A549 (cell line): ENCODE data around the gene JAZF1. TPM values are rescaled to one million over a fixed set of nuclear protein-coding genes. Genes with fewer than 3 reads are reported as not detected.

Experiments used
- ATAC-seq, 2 experiments: fragments of 200-7000 bp in 1 of 2; fragments of >200 bp in 1 of 2; cut with Nextera tagmentation in 1 of 2; cut with Tn5 transposase in 1 of 2; 3 replicates each; pipeline versions ENCODE4 v1.8.0 to v1.9.1; 2018 to 2020; ENCODE audit warnings: mild to moderate bottlenecking in 1 of 2, moderate library complexity in 1 of 2
- CTCF ChIA-PET: fragments of 300-600 bp; sonication (Branson Sonifier 250); formaldehyde crosslinking; extraction: SDS; loops from one replicate; lab custom pipeline; 2021; ENCODE audit warnings: antibody characterized with exemption, inconsistent platforms; lab: Yijun Ruan, JAX
- POLR2A ChIA-PET: fragments of 350-600 bp; formaldehyde crosslinking; extraction: SDS; loops from one replicate; lab custom pipeline; 2021; ENCODE audit warnings: antibody characterized with exemption, inconsistent platforms; lab: Yijun Ruan, JAX
- DNase-seq, 2 experiments: peaks; one replicate each; pipeline versions ENCODE4 v3.0.0 to v3.0.0-alpha.2; 2011 to 2016; ENCODE audit warnings: low read depth in 1 of 2, low spot score in 1 of 2
- FAIRE-seq: peaks from 2 replicates; lab custom pipeline; 2011; peaks lifted over from hg19 to GRCh38; lab: Jason Lieb, UNC
- H3K27ac ChIP-seq, 2 experiments: fragments of >200 bp; sonication (Bioruptor Twin); formaldehyde crosslinking; 3 replicates each; pipeline ENCODE4 v1.5.1; 2016 to 2017
- H3K4me1 ChIP-seq: fragments of >200 bp; sonication (Bioruptor Twin); formaldehyde crosslinking; 3 replicates; pipeline ENCODE4 v1.6.1; 2016
- H3K4me2 ChIP-seq: fragments of >200 bp; sonication (Bioruptor Twin); formaldehyde crosslinking; 3 replicates; pipeline ENCODE4 v1.6.1; 2016
- H3K4me3 ChIP-seq: fragments of >200 bp; sonication (Bioruptor Twin); formaldehyde crosslinking; 3 replicates; pipeline ENCODE4 v1.5.1; 2016
- H3K9me3 ChIP-seq: fragments of >200 bp; sonication (Bioruptor Twin); formaldehyde crosslinking; 3 replicates; pipeline ENCODE4 v1.6.1; 2016
- BHLHE40 ChIP-seq: IDR thresholded peaks from 2 replicates; pipeline ENCODE4 v1.6.1; 2012; ENCODE audit warnings: low read depth, low read length, inconsistent platforms
- CEBPB ChIP-seq, 2 experiments: fragments of >200 bp in 1 of 2; sonication (Bioruptor Twin) in 1 of 2; formaldehyde crosslinking in 1 of 2; IDR thresholded peaks; 2 replicates each; pipeline ENCODE4 v1.6.1; 2012 to 2016
- EHMT2 ChIP-seq: fragments of 200-600 bp; sonication (generic); IDR thresholded peaks from 2 replicates; pipeline ENCODE4 v1.6.1; 2016; ENCODE audit warnings: antibody characterized with exemption, low read depth, mild to moderate bottlenecking, moderate library complexity
- EP300 ChIP-seq, 2 experiments: fragments of >200 bp; sonication (Bioruptor Twin); formaldehyde crosslinking; IDR thresholded peaks; 2 replicates in 1 of 2; 3 replicates in 1 of 2; pipeline ENCODE4 v1.6.1; 2016 to 2017
- ESRRA ChIP-seq: fragments of 150-350 bp; IDR thresholded peaks from 2 replicates; pipeline ENCODE4 v1.6.1; 2014; ENCODE audit warnings: mild to moderate bottlenecking, low read length, borderline replicate concordance
- FOXS1 ChIP-seq: fragments of 250-450 bp; sonication (Bioruptor Pico); IDR thresholded peaks from 2 replicates; pipeline ENCODE4 v1.5.0; 2020; ENCODE audit warnings: mild to moderate bottlenecking, moderate library complexity
- HOXB13 ChIP-seq: fragments of 250-450 bp; sonication (Bioruptor Pico); IDR thresholded peaks from 2 replicates; pipeline ENCODE4 v1.5.0; 2020; ENCODE audit warnings: low read depth, mild to moderate bottlenecking, moderate library complexity
- MAZ ChIP-seq: fragments of 150-350 bp; IDR thresholded peaks from 2 replicates; pipeline ENCODE4 v1.6.1; 2014; ENCODE audit warnings: antibody characterized with exemption, low read depth, low read length, borderline replicate concordance
- MYC ChIP-seq: IDR thresholded peaks from 2 replicates; pipeline ENCODE4 v1.6.1; 2012; ENCODE audit warnings: mild to moderate bottlenecking, inconsistent platforms, low read length, improper control_type of control experiment, borderline replicate concordance
- POLR2AphosphoS2 ChIP-seq: conservative IDR thresholded peaks from 2 replicates; pipeline ENCODE4 v1.6.1; 2012; ENCODE audit warnings: low read length, improper control_type of control experiment, inconsistent platforms
- RAD21 ChIP-seq, 2 experiments: fragments of >200 bp in 1 of 2; sonication (Bioruptor Twin) in 1 of 2; formaldehyde crosslinking in 1 of 2; IDR thresholded peaks in 1 of 2; conservative IDR thresholded peaks in 1 of 2; 2 replicates in 1 of 2; 3 replicates in 1 of 2; pipeline ENCODE4 v1.6.1; 2012 to 2018; ENCODE audit warnings: inconsistent platforms in 1 of 2
- RARB ChIP-seq: fragments of 250-450 bp; sonication (Bioruptor Pico); IDR thresholded peaks from 2 replicates; pipeline ENCODE4 v1.8.0; 2021; ENCODE audit warnings: mild to moderate bottlenecking, moderate library complexity
- RCOR1 ChIP-seq: fragments of 150-350 bp; IDR thresholded peaks from 2 replicates; pipeline ENCODE4 v1.6.1; 2014; ENCODE audit warnings: antibody characterized with exemption, low read length, low read depth
- SREBF2 ChIP-seq: fragments of 450-650 bp; IDR thresholded peaks from 2 replicates; pipeline ENCODE4 v1.6.1; 2014; ENCODE audit warnings: mild to moderate bottlenecking, moderate library complexity
- TFCP2L1 ChIP-seq: fragments of 250-450 bp; sonication (Bioruptor Pico); IDR thresholded peaks from 2 replicates; pipeline ENCODE4 v1.5.0; 2021; ENCODE audit warnings: mild to moderate bottlenecking
- ZSCAN20 ChIP-seq: fragments of 250-450 bp; sonication (Bioruptor Pico); IDR thresholded peaks from 2 replicates; pipeline ENCODE4 v1.8.0; 2022; ENCODE audit warnings: mild to moderate bottlenecking, moderate library complexity
- WGBS: methylation state at CpG from one replicate; pipeline ENCODE4 v1.1.6; 2017; ENCODE audit errors: missing lambda C conversion rate; 5-methylcytosine and 5-hydroxymethylcytosine counted together
- polyA plus RNA-seq, 4 experiments: library from polyadenylated mRNA; depleted of rRNA in 3 of 4; stranded (reverse); fragments of >200 nt; fragmentation: RNase III in 1 of 4; extraction: RNeasy Plus Mini Kit Qiagen cat#74134 plus additional on column Dnase treatment in 1 of 4; gene quantifications; 2 replicates in 3 of 4; 3 replicates in 1 of 4; pipeline ENCODE4 v1.2.3, GENCODE V29; 2011 to 2017
- TF ChIP-seq, protein P1 (sequence below): IDR thresholded peaks from 2 replicates; pipeline ENCODE4 v1.6.1; 2012
- TF ChIP-seq, protein P2 (sequence below): fragments of 450-650 bp; IDR thresholded peaks from 2 replicates; pipeline ENCODE4 v1.6.1; 2014; ENCODE audit warnings: antibody characterized with exemption
- TF ChIP-seq, protein P3 (sequence below): fragments of >200 bp; sonication (Bioruptor Twin); formaldehyde crosslinking; IDR thresholded peaks from 3 replicates; pipeline ENCODE4 v1.6.1; 2016
- TF ChIP-seq, protein P4 (sequence below): fragments of 250-450 bp; sonication (Bioruptor Pico); IDR thresholded peaks from 2 replicates; pipeline ENCODE4 v1.5.0; 2021; ENCODE audit warnings: mild to moderate bottlenecking, moderate library complexity, borderline replicate concordance
- TF ChIP-seq, protein P5 (sequence below): fragments of 250-450 bp; sonication (Bioruptor Pico); IDR thresholded peaks from 2 replicates; pipeline ENCODE4 v1.5.0; 2020; ENCODE audit warnings: low read depth, mild to moderate bottlenecking, moderate library complexity

Gene JAZF1
- polyA plus RNA-seq, 2 of the 4 experiments (the other 2 are of a cell fraction), result 1.9 to 2.8 TPM

DNA sequence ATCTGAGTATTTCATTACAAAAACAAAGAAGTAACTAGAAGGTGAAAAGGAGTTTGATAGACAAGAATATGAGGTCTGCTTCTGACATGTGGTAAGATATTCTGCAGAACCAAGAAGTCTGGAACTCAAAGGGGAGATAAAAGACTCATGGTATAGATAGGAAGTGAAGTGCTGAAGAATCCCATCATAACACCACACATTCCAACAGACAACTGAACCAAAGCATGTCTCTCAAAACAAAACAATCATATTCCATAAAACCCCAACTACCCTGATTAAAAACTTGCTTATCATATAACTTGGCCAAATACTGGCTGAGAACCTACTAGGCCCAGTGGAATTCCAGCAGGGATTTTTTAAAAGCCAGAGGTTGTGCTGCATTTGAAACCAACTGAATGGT lies 178.7 kb downstream of the JAZF1 start:
- no peaks in the 10 kb centered on the region for H3K9me3 ChIP-seq
- H3K4me1 ChIP-seq, result no peaks in the 10 kb centered on the region; the same call in 2 of the 3 replicates
- POLR2A ChIA-PET, result no interaction called here
- no peak for TF ChIP-seq ESRRA
- TF ChIP-seq RCOR1, result no peak
- TF ChIP-seq HOXB13 (CRISPR knock-in tag), result no peak
- TF ChIP-seq EHMT2, result no peak
- TF ChIP-seq, protein P1, sequence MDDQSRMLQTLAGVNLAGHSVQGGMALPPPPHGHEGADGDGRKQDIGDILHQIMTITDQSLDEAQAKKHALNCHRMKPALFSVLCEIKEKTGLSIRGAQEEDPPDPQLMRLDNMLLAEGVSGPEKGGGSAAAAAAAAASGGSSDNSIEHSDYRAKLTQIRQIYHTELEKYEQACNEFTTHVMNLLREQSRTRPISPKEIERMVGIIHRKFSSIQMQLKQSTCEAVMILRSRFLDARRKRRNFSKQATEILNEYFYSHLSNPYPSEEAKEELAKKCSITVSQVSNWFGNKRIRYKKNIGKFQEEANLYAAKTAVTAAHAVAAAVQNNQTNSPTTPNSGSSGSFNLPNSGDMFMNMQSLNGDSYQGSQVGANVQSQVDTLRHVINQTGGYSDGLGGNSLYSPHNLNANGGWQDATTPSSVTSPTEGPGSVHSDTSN, result no peak
- TF ChIP-seq, protein P2, sequence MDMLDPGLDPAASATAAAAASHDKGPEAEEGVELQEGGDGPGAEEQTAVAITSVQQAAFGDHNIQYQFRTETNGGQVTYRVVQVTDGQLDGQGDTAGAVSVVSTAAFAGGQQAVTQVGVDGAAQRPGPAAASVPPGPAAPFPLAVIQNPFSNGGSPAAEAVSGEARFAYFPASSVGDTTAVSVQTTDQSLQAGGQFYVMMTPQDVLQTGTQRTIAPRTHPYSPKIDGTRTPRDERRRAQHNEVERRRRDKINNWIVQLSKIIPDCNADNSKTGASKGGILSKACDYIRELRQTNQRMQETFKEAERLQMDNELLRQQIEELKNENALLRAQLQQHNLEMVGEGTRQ, result no peak
- TF ChIP-seq, protein P3, sequence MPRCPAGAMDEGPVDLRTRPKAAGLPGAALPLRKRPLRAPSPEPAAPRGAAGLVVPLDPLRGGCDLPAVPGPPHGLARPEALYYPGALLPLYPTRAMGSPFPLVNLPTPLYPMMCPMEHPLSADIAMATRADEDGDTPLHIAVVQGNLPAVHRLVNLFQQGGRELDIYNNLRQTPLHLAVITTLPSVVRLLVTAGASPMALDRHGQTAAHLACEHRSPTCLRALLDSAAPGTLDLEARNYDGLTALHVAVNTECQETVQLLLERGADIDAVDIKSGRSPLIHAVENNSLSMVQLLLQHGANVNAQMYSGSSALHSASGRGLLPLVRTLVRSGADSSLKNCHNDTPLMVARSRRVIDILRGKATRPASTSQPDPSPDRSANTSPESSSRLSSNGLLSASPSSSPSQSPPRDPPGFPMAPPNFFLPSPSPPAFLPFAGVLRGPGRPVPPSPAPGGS, result no peak
- no peak for TF ChIP-seq POLR2AphosphoS2
- TF ChIP-seq RARB, result no peak
- TF ChIP-seq, protein P4, sequence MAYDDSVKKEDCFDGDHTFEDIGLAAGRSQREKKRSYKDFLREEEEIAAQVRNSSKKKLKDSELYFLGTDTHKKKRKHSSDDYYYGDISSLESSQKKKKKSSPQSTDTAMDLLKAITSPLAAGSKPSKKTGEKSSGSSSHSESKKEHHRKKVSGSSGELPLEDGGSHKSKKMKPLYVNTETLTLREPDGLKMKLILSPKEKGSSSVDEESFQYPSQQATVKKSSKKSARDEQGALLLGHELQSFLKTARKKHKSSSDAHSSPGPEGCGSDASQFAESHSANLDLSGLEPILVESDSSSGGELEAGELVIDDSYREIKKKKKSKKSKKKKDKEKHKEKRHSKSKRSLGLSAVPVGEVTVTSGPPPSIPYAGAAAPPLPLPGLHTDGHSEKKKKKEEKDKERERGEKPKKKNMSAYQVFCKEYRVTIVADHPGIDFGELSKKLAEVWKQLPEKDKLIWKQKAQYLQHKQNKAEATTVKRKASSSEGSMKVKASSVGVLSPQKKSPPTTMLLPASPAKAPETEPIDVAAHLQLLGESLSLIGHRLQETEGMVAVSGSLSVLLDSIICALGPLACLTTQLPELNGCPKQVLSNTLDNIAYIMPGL, result no peak
- no peak for TF ChIP-seq MAZ
- no peak for TF ChIP-seq TFCP2L1
- no peak for TF ChIP-seq SREBF2
- no peak for TF ChIP-seq MYC
- TF ChIP-seq EP300 (IDR thresholded peaks at IDR 0.05), result no peak
- ATAC-seq, result no peak
- H3K4me3 ChIP-seq, result no peak overlapping the region
- H3K27ac ChIP-seq, result no peak overlapping the region
- CTCF ChIA-PET, result interaction anchor here (1.6 kb wide), 1 partner anchor 19 kb away, joined by 5 read pairs; no protein-coding TSS in a partner anchor
- no peak for FAIRE-seq
- no peak overlapping the region for H3K4me2 ChIP-seq
- DNase-seq, result no peak

DNA sequence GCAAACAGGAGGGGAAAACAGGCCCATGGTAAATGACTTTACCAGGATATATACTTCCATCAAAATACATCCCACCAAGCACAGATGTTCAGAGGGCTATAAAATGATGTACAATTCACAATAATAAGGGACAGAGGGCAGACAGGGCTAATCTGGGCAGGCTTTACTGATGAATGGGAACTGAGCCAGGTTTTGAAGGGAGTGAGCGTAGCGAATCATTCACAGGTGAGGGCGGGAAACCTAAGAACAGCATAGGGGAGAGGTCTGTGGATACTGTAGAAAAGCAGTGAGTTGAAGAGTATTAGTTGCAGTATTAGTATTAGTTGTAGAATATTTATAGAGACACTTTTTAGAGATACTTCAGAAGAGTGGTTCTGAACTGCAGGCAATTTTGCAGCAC lies 180.8 kb downstream of the JAZF1 start:
- Histone ChIP-seq H3K4me3 (no peak overlapping the region), H3K9me3 (no peaks in the 10 kb centered on the region), H3K4me1 (no peaks in the 10 kb centered on the region), H3K4me2 (no peak overlapping the region), H3K27ac (no peak overlapping the region)
- ChIA-PET POLR2A (no interaction called here), CTCF (no interaction called here)
- no peak for DNase-seq
- no peak for FAIRE-seq
- TF ChIP-seq CEBPB (IDR thresholded peaks at IDR 0.05) (no peak), MAZ (no peak), ZSCAN20 (CRISPR knock-in tag) (no peak), RAD21 (conservative IDR thresholded peaks at IDR 0.05 in 1 of 2, IDR thresholded peaks at IDR 0.05 in 1 of 2) (no peak)
- no peak for ATAC-seq
- 90% methylated on average over 3 of the region's 3 CpGs for WGBS

DNA sequence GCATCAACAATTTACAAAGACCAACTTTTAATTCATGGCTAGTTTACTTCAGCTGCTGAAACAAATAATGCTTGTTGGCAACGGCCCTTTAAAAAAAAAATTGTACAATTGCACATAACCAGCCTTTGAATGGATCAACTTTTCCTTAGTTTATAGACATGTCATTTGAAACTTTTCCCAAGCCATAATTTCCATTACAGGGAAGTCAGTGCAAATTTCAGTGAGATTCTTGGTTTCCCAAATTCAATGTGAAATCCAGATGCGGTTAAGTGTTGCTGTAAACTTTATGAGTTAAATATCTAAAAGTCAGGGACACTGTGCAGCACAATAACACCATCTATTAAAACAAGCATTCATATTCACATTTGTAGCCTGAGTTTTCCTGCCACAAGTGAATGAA lies 182.2 kb downstream of the JAZF1 start:
- H3K9me3 ChIP-seq, result no peaks in the 10 kb centered on the region
- ChIA-PET POLR2A (no interaction called here), CTCF (interaction anchor here (1.0 to 1.1 kb wide), 2 partner anchors 22 to 788 kb away, joined by 3 read pairs; no protein-coding TSS in a partner anchor)
- H3K4me2 ChIP-seq, result no peak overlapping the region
- no peak for FAIRE-seq
- DNase-seq, result no peak
- WGBS, result 45% methylated on average over 2 of the region's 2 CpGs
- peaks cover 6% of the 10 kb centered on the region; the same call in 1 of the 3 replicates for H3K4me1 ChIP-seq
- H3K27ac ChIP-seq, result no peak overlapping the region
- TF ChIP-seq, protein P3, result no peak
- TF ChIP-seq FOXS1 (CRISPR knock-in tag) (no peak), BHLHE40 (no peak)
- TF ChIP-seq, protein P5, sequence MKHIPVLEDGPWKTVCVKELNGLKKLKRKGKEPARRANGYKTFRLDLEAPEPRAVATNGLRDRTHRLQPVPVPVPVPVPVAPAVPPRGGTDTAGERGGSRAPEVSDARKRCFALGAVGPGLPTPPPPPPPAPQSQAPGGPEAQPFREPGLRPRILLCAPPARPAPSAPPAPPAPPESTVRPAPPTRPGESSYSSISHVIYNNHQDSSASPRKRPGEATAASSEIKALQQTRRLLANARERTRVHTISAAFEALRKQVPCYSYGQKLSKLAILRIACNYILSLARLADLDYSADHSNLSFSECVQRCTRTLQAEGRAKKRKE (CRISPR knock-in tag), result no peak
- TF ChIP-seq, all 56 proteins: peak for 0
- no peak for ATAC-seq
- no peak overlapping the region for H3K4me3 ChIP-seq
